ENCODE measurements around the gene HDGF. TPM values are rescaled to one million over a fixed set of nuclear protein-coding genes. Genes with fewer than 3 reads are reported as not detected.

The HDGF gene
- total and polyA plus RNA-seq, 2 experiments from 2014 or later: 106 to 251 TPM

- TF ChIP-seq, protein P1, sequence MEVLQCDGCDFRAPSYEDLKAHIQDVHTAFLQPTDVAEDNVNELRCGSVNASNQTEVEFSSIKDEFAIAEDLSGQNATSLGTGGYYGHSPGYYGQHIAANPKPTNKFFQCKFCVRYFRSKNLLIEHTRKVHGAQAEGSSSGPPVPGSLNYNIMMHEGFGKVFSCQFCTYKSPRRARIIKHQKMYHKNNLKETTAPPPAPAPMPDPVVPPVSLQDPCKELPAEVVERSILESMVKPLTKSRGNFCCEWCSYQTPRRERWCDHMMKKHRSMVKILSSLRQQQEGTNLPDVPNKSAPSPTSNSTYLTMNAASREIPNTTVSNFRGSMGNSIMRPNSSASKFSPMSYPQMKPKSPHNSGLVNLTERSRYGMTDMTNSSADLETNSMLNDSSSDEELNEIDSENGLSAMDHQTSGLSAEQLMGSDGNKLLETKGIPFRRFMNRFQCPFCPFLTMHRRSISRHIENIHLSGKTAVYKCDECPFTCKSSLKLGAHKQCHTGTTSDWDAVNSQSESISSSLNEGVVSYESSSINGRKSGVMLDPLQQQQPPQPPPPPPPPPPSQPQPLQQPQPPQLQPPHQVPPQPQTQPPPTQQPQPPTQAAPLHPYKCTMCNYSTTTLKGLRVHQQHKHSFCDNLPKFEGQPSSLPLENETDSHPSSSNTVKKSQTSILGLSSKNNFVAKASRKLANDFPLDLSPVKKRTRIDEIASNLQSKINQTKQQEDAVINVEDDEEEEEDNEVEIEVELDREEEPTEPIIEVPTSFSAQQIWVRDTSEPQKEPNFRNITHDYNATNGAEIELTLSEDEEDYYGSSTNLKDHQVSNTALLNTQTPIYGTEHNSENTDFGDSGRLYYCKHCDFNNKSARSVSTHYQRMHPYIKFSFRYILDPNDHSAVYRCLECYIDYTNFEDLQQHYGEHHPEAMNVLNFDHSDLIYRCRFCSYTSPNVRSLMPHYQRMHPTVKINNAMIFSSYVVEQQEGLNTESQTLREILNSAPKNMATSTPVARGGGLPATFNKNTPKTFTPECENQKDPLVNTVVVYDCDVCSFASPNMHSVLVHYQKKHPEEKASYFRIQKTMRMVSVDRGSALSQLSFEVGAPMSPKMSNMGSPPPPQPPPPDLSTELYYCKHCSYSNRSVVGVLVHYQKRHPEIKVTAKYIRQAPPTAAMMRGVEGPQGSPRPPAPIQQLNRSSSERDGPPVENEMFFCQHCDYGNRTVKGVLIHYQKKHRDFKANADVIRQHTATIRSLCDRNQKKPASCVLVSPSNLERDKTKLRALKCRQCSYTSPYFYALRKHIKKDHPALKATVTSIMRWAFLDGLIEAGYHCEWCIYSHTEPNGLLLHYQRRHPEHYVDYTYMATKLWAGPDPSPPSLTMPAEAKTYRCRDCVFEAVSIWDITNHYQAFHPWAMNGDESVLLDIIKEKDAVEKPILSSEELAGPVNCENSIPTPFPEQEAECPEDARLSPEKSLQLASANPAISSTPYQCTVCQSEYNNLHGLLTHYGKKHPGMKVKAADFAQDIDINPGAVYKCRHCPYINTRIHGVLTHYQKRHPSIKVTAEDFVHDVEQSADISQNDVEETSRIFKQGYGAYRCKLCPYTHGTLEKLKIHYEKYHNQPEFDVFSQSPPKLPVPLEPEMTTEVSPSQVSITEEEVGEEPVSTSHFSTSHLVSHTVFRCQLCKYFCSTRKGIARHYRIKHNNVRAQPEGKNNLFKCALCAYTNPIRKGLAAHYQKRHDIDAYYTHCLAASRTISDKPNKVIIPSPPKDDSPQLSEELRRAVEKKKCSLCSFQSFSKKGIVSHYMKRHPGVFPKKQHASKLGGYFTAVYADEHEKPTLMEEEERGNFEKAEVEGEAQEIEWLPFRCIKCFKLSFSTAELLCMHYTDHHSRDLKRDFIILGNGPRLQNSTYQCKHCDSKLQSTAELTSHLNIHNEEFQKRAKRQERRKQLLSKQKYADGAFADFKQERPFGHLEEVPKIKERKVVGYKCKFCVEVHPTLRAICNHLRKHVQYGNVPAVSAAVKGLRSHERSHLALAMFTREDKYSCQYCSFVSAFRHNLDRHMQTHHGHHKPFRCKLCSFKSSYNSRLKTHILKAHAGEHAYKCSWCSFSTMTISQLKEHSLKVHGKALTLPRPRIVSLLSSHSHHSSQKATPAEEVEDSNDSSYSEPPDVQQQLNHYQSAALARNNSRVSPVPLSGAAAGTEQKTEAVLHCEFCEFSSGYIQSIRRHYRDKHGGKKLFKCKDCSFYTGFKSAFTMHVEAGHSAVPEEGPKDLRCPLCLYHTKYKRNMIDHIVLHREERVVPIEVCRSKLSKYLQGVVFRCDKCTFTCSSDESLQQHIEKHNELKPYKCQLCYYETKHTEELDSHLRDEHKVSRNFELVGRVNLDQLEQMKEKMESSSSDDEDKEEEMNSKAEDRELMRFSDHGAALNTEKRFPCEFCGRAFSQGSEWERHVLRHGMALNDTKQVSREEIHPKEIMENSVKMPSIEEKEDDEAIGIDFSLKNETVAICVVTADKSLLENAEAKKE (CRISPR knock-in tag; IDR thresholded peaks at IDR 0.05): no peak
- TF ChIP-seq CREB1 (CRISPR knock-in tag; IDR thresholded peaks at IDR 0.05; ENCODE audit: low read depth): no peak
Observed at GRCh38 chr1:156754219-156754618, 2.7 kb upstream of the HDGF start (continued).

DNA sequence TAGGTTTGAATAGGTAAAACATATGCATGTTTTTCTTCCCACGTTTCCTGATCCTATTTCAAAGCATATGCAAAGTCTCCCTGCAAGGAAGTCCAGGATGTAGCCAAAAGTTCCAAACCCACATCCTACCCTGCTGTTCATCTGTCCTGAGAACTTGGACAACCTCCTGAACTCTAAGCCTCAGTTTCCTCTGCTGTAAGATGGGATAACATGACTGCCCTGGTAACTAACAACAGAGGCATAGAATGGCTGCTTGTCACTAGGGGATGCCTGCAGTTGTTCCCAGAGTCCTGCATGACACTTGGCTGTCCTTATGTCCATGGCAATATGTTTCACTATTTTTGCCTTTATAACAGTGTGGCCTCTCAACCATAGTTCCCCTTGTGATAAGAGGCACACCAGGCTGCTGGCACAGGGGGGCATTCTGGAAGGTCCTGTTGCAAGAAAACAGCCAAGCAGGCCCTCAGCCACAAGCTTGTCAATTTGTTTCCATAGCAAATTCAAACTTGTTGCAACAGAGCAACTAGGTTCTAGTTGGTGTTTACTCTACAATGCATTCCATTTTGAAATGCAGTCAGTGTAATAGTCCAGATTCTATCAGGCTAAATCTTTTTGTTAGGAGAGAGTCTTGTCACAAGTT, 1.5 kb upstream of the HDGF start:
- no peak for TF ChIP-seq EZH2phosphoT487 (IDR thresholded peaks at IDR 0.05; ENCODE audit: unreplicated experiment)
- peaks cover 9% of the 10 kb centered on the region for H3K27me3 Mint-ChIP-seq (ENCODE audit: insufficient read depth, low read depth, poor library complexity)
- DNase-seq (ENCODE audit: low spot score): no peak
- Histone ChIP-seq H3K27ac (ENCODE audit: low read depth) (0 out of 2 replicates have a peak overlapping the region, but pooled peaks have one; percentile 97), H3K4me2 (peak overlapping the region; percentile 78), H3K9me2 (ENCODE audit: insufficient read depth) (no peaks in the 10 kb centered on the region), H3K79me2 (replicated peaks; ENCODE audit: insufficient read depth) (peaks cover 45% of the 10 kb centered on the region), H2AFZ (no peak overlapping the region), H3K4me3 (peak overlapping the region; percentile 99), H4K20me1 (replicated peaks; ENCODE audit: insufficient read depth) (peaks cover 7% of the 10 kb centered on the region; the same call in 1 of the 2 replicates), H3K27me3 (ENCODE audit: insufficient read depth) (no peaks in the 10 kb centered on the region), H3K4me1 (ENCODE audit: insufficient read depth) (peaks cover 34% of the 10 kb centered on the region), H3F3A (replicated peaks; ENCODE audit: low read depth) (peaks cover 22% of the 10 kb centered on the region), H3K36me3 (ENCODE audit: insufficient read depth) (no peaks in the 10 kb centered on the region)
- peaks cover 31% of the 10 kb centered on the region for H3K4me1 Mint-ChIP-seq
- no peaks in the 10 kb centered on the region for H3K9me3 Mint-ChIP-seq
- peaks cover 21% of the 10 kb centered on the region; the same call in 2 of the 3 replicates for H3K36me3 Mint-ChIP-seq (ENCODE audit: low read depth)
- H3K4me3 Mint-ChIP-seq: peak overlapping the region; percentile 89
- H3K27ac Mint-ChIP-seq: no peak overlapping the region
- no peak for ATAC-seq

All from GM23338 (cell line).